ENCODE data around the gene ABLIM3.

GRCh38 chr5:149094996-149095395 is 46.3 kb upstream of the ABLIM3 start:
- TF ChIP-seq CTCF (IDR thresholded peaks at IDR 0.05) (no peak), EZH2phosphoT487 (IDR thresholded peaks at IDR 0.05) (no peak)
